Neural progenitor cell (in vitro differentiated cells): ENCODE results near the gene LMF1.

ENCODE experiments used
- EZH2 ChIP-seq: fragments of 200-600 bp; sonication (generic); IDR thresholded peaks from 2 replicates; pipeline ENCODE4 v1.6.1; 2017; ENCODE audit warnings: antibody characterized with exemption, mild to moderate bottlenecking, moderate library complexity
- EZH2phosphoT487 ChIP-seq: fragments of 200-600 bp; sonication (generic); IDR thresholded peaks from 2 replicates; pipeline ENCODE4 v1.6.1; 2017; ENCODE audit warnings: antibody characterized with exemption
- TF ChIP-seq, protein P1 (sequence below): fragments of 200-600 bp; sonication (generic); IDR thresholded peaks from 2 replicates; pipeline ENCODE4 v1.5.1; 2017; ENCODE audit warnings: antibody characterized with exemption, mild to moderate bottlenecking

DNA sequence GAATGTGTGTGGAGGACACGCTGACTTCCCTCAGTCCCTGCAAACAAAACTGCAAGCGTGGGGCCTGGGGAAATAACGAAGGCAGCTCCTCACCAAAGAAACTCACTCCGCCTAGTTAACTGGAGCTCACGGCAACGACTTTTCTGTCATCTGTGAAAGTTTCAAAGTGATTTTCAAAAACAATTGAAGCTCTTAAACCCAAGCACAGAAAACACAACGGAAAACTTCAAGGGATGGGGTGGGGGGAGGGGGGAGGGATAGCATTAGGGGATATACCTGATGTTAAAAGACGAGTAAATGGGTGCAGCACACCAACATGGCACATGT is 167.1 kb downstream of the LMF1 start:
- TF ChIP-seq, protein P1, sequence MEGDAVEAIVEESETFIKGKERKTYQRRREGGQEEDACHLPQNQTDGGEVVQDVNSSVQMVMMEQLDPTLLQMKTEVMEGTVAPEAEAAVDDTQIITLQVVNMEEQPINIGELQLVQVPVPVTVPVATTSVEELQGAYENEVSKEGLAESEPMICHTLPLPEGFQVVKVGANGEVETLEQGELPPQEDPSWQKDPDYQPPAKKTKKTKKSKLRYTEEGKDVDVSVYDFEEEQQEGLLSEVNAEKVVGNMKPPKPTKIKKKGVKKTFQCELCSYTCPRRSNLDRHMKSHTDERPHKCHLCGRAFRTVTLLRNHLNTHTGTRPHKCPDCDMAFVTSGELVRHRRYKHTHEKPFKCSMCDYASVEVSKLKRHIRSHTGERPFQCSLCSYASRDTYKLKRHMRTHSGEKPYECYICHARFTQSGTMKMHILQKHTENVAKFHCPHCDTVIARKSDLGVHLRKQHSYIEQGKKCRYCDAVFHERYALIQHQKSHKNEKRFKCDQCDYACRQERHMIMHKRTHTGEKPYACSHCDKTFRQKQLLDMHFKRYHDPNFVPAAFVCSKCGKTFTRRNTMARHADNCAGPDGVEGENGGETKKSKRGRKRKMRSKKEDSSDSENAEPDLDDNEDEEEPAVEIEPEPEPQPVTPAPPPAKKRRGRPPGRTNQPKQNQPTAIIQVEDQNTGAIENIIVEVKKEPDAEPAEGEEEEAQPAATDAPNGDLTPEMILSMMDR = no peak
- TF ChIP-seq EZH2phosphoT487 (no peak), EZH2 (no peak)
